ENCODE data around the gene MEAK7.
A peak's percentile ranks its signal among the peaks of the same experiment; 100 is the strongest.

The MEAK7 gene

DNA sequence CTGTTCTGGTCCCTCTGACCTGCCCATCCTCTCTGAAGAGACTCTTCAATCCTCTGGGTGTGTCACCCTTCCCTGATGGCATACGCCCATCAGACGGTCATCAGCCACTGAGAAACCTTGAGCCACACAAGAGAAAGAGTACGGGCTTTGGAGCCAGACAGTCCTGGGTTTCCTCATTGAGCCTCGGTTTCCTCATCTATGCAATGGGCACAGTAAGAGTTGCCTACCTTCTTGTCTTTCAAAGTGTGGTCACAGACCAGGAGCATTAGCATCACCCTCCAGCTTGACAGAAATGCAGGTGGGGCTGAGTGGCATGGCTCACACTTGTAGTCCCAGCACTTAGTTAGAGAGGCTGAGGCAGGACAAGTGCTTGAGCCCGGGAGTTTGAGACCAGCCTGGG is 26.1 kb upstream of the MEAK7 start:
- DNase-seq: no peak
- H3K4me2 ChIP-seq (ENCODE audit: low read length): no peak overlapping the region
- no peak overlapping the region for H2BK5ac ChIP-seq (ENCODE audit: low read length)
- H3K9ac ChIP-seq (ENCODE audit: low read length): no peak overlapping the region
- no peak overlapping the region for H3K56ac ChIP-seq (ENCODE audit: low read length)
- no peaks in the 10 kb centered on the region for H3K79me1 ChIP-seq (ENCODE audit: low read length)
- no peaks in the 10 kb centered on the region for H3K36me3 ChIP-seq (ENCODE audit: control insufficient read depth, insufficient read depth, low read length)
- H3K4ac ChIP-seq (ENCODE audit: low read depth, low read length): no peak overlapping the region
- H3K79me2 ChIP-seq (ENCODE audit: control insufficient read depth, insufficient read depth, low read length): no peaks in the 10 kb centered on the region
- H3K4me1 ChIP-seq (ENCODE audit: control insufficient read depth, low read depth, low read length): peaks cover 7% of the 10 kb centered on the region
- no peak overlapping the region for H3K18ac ChIP-seq (ENCODE audit: low read length)
- WGBS (ENCODE audit: extremely low coverage, insufficient coverage, low lambda C conversion rate): no CpG with 5 or more reads among the region's 5 CpGs
- no peak overlapping the region for H4K8ac ChIP-seq (ENCODE audit: low read depth, low read length)
- no peak overlapping the region for H3K27ac ChIP-seq (ENCODE audit: low read depth, low read length)
- H3K4me3 ChIP-seq (ENCODE audit: low read length): no peak overlapping the region
- H3K23ac ChIP-seq (ENCODE audit: low read length): no peak overlapping the region
- no peak overlapping the region for H2BK15ac ChIP-seq (replicated peaks; ENCODE audit: low read depth)
- H2BK120ac ChIP-seq (ENCODE audit: low read depth, low read length): no peak overlapping the region
- H2AK5ac ChIP-seq (ENCODE audit: low read length): no peak overlapping the region
- H3K27me3 ChIP-seq (ENCODE audit: insufficient read depth, low read length, poor library complexity): no peaks in the 10 kb centered on the region
- H4K5ac ChIP-seq (ENCODE audit: low read length): no peak overlapping the region

DNA sequence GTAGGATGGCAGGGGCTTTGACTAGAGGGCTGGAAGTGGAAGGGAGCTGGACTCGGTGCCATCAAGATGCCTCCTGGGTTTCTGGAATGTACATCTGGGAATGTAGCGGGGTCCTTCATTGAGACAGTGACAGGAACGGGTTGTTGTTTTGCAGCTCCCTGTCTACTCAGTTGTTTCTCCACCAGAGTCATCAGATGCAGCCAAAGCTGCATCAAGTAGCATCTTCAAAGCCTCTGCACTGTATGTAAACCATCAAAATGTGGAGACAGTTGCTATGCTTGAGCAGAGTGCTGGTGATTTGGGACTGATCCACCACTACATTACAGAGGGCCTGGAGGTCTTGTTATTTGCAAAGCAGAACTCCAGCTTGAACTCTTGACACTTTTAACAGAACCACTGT is 25.1 kb upstream of the MEAK7 start:
- no peak overlapping the region for H3K18ac ChIP-seq (ENCODE audit: low read length)
- H2AK5ac ChIP-seq (ENCODE audit: low read length): no peak overlapping the region
- no peak overlapping the region for H3K4ac ChIP-seq (ENCODE audit: low read depth, low read length)
- H3K9ac ChIP-seq (ENCODE audit: low read length): no peak overlapping the region
- no peak overlapping the region for H2BK15ac ChIP-seq (replicated peaks; ENCODE audit: low read depth)
- no peak overlapping the region for H3K56ac ChIP-seq (ENCODE audit: low read length)
- H3K79me1 ChIP-seq (ENCODE audit: low read length): no peaks in the 10 kb centered on the region
- H3K4me1 ChIP-seq (ENCODE audit: control insufficient read depth, low read depth, low read length): peaks cover 7% of the 10 kb centered on the region
- H4K8ac ChIP-seq (ENCODE audit: low read depth, low read length): no peak overlapping the region
- no CpG with 5 or more reads among the region's 3 CpGs for WGBS (ENCODE audit: extremely low coverage, insufficient coverage, low lambda C conversion rate)
- H3K4me3 ChIP-seq (ENCODE audit: low read length): no peak overlapping the region
- H2BK5ac ChIP-seq (ENCODE audit: low read length): no peak overlapping the region
- H4K5ac ChIP-seq (ENCODE audit: low read length): no peak overlapping the region
- DNase-seq: no peak
- no peaks in the 10 kb centered on the region for H3K27me3 ChIP-seq (ENCODE audit: insufficient read depth, low read length, poor library complexity)
- no peaks in the 10 kb centered on the region for H3K36me3 ChIP-seq (ENCODE audit: control insufficient read depth, insufficient read depth, low read length)
- H3K23ac ChIP-seq (ENCODE audit: low read length): no peak overlapping the region
- H3K79me2 ChIP-seq (ENCODE audit: control insufficient read depth, insufficient read depth, low read length): no peaks in the 10 kb centered on the region
- H3K27ac ChIP-seq (ENCODE audit: low read depth, low read length): no peak overlapping the region
- no peak overlapping the region for H3K4me2 ChIP-seq (ENCODE audit: low read length)
- no peak overlapping the region for H2BK120ac ChIP-seq (ENCODE audit: low read depth, low read length)

DNA sequence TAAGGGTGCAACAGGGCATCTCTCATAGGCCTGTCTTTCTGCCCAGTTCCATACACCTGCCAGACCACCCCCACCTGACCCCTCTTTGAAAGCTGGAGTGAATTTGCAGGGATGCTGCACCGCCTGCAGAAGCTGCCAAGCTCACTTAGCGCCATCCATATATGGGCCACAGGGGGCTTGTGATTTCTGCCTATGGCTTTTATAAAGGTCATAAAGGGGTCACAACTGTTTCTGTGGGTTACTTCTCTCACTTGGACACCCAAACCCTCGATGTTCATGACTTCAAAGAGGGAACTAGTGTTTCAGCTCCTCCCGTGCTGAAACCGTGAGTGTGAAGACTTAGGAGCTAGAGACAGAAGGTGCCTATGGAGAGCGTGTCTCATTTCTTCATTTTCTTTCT is 23.9 kb upstream of the MEAK7 start:
- no peak overlapping the region for H3K56ac ChIP-seq (ENCODE audit: low read length)
- H2BK15ac ChIP-seq (replicated peaks; ENCODE audit: low read depth): no peak overlapping the region
- H3K27ac ChIP-seq (ENCODE audit: low read depth, low read length): no peak overlapping the region
- H3K23ac ChIP-seq (ENCODE audit: low read length): no peak overlapping the region
- no peak overlapping the region for H3K18ac ChIP-seq (ENCODE audit: low read length)
- no peak overlapping the region for H3K9ac ChIP-seq (ENCODE audit: low read length)
- H3K36me3 ChIP-seq (ENCODE audit: control insufficient read depth, insufficient read depth, low read length): no peaks in the 10 kb centered on the region
- no peak overlapping the region for H4K8ac ChIP-seq (ENCODE audit: low read depth, low read length)
- no peak overlapping the region for H3K4me3 ChIP-seq (ENCODE audit: low read length)
- no peak overlapping the region for H3K4me2 ChIP-seq (ENCODE audit: low read length)
- H2BK120ac ChIP-seq (ENCODE audit: low read depth, low read length): no peak overlapping the region
- H2AK5ac ChIP-seq (ENCODE audit: low read length): no peak overlapping the region
- no peaks in the 10 kb centered on the region for H3K27me3 ChIP-seq (ENCODE audit: insufficient read depth, low read length, poor library complexity)
- peaks cover 7% of the 10 kb centered on the region for H3K4me1 ChIP-seq (ENCODE audit: control insufficient read depth, low read depth, low read length)
- no peak for DNase-seq
- WGBS (ENCODE audit: extremely low coverage, insufficient coverage, low lambda C conversion rate): no CpG with 5 or more reads among the region's 6 CpGs
- H3K4ac ChIP-seq (ENCODE audit: low read depth, low read length): no peak overlapping the region
- no peaks in the 10 kb centered on the region for H3K79me2 ChIP-seq (ENCODE audit: control insufficient read depth, insufficient read depth, low read length)
- H2BK5ac ChIP-seq (ENCODE audit: low read length): no peak overlapping the region
- no peak overlapping the region for H4K5ac ChIP-seq (ENCODE audit: low read length)
- no peaks in the 10 kb centered on the region for H3K79me1 ChIP-seq (ENCODE audit: low read length)

DNA sequence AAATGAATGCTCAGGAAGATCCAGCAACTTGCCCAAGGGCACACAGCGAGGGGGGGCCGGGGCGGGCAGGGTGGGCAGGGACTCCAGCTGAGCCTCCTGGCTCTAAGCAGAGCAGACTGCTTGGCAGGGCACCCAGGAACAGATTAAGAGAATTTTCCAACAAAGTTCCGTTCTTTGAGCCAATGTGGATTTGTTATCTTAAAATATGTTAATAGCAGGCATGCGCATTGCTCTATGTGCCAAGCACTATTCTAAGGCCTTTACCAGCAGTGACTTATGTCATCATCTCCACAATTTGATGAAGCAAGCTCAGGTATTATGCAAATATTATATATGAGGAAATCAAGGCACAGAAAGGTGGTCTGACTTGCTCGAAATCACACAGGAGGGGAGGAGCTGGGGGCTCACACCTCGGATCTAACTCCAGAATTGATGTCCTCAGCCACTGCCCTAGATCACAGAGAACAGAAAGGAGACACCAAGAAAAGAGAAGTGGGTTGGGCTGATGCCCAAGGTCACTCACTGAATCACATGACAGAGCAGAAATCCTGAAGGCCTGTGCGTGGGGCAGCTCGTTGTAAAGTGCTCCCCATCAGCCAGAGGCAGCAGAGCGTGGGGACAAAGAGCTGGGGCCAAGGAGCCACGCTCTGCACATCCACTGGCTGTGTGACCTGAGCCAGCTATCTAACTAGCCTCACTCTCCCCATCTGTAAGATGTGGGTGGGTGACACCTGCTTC is 23.2 kb upstream of the MEAK7 start:
- Histone ChIP-seq H2BK120ac (ENCODE audit: low read depth, low read length) (no peak overlapping the region), H3K79me2 (ENCODE audit: control insufficient read depth, insufficient read depth, low read length) (no peaks in the 10 kb centered on the region), H3K27ac (ENCODE audit: low read depth, low read length) (no peak overlapping the region), H2BK5ac (ENCODE audit: low read length) (no peak overlapping the region), H3K4ac (ENCODE audit: low read depth, low read length) (no peak overlapping the region), H3K23ac (ENCODE audit: low read length) (no peak overlapping the region), H3K4me3 (ENCODE audit: low read length) (no peak overlapping the region), H3K4me2 (ENCODE audit: low read length) (no peak overlapping the region), H3K4me1 (ENCODE audit: control insufficient read depth, low read depth, low read length) (peaks cover 4% of the 10 kb centered on the region), H4K5ac (ENCODE audit: low read length) (no peak overlapping the region), H3K18ac (ENCODE audit: low read length) (no peak overlapping the region), H2AK5ac (ENCODE audit: low read length) (no peak overlapping the region), H2BK15ac (replicated peaks; ENCODE audit: low read depth) (no peak overlapping the region), H3K27me3 (ENCODE audit: insufficient read depth, low read length, poor library complexity) (no peaks in the 10 kb centered on the region), H3K36me3 (ENCODE audit: control insufficient read depth, insufficient read depth, low read length) (no peaks in the 10 kb centered on the region), H3K79me1 (ENCODE audit: low read length) (no peaks in the 10 kb centered on the region), H3K56ac (ENCODE audit: low read length) (no peak overlapping the region), H3K9ac (ENCODE audit: low read length) (no peak overlapping the region), H4K8ac (ENCODE audit: low read depth, low read length) (no peak overlapping the region)
- no CpG with 5 or more reads among the region's 11 CpGs for WGBS (ENCODE audit: extremely low coverage, insufficient coverage, low lambda C conversion rate)
- no peak for DNase-seq

DNA sequence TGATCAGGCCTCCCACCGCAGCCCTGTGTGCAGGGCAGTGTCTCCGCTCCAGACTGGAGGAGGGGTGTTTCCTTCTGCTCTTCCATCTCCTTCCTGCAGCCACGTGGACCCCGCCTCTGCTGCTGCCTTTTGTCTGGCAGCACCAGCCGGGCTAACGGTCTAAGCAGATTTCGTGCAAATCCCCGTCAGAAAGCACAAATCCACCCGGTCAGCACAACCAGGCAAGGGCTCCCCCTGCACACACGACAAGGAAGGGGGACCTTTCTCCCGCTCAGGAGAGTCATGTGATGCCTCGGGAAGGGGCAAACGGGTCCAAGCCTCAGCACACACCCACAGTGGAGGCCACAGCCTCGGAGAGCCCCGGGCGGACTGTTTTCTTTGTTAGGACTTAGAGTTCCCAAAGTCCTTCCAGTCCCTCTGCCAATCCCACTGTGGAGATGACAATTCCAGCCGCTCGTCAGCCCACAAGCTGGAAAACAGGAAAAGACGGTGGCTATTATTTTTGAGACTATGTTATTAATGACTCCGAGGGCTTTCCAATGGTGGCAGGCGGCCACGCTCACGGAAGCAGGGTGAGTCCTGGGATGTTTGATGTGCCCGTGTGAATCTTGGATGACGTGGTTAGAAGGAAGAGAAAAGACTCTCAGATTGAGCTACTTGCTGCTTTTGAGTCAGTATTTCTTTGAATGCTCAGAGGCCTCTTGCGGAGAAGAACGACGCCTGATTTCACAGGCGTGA is 22.5 kb upstream of the MEAK7 start:
- WGBS (ENCODE audit: extremely low coverage, insufficient coverage, low lambda C conversion rate): no CpG with 5 or more reads among the region's 29 CpGs

More for the DNA sequence above, 22.5 kb upstream of the MEAK7 start:
- Histone ChIP-seq H3K4me3 (ENCODE audit: low read length) (no peak overlapping the region), H3K79me2 (ENCODE audit: control insufficient read depth, insufficient read depth, low read length) (no peaks in the 10 kb centered on the region), H4K8ac (ENCODE audit: low read depth, low read length) (no peak overlapping the region), H3K27ac (ENCODE audit: low read depth, low read length) (no peak overlapping the region), H2AK5ac (ENCODE audit: low read length) (no peak overlapping the region), H2BK5ac (ENCODE audit: low read length) (no peak overlapping the region), H3K27me3 (ENCODE audit: insufficient read depth, low read length, poor library complexity) (no peaks in the 10 kb centered on the region), H2BK15ac (replicated peaks; ENCODE audit: low read depth) (no peak overlapping the region), H4K5ac (ENCODE audit: low read length) (no peak overlapping the region), H2BK120ac (ENCODE audit: low read depth, low read length) (no peak overlapping the region), H3K4me1 (ENCODE audit: control insufficient read depth, low read depth, low read length) (peaks cover 1% of the 10 kb centered on the region), H3K79me1 (ENCODE audit: low read length) (no peaks in the 10 kb centered on the region), H3K36me3 (ENCODE audit: control insufficient read depth, insufficient read depth, low read length) (no peaks in the 10 kb centered on the region), H3K56ac (ENCODE audit: low read length) (peak overlapping the region; percentile 40), H3K4ac (ENCODE audit: low read depth, low read length) (peak overlapping the region; percentile 24), H3K4me2 (ENCODE audit: low read length) (no peak overlapping the region), H3K9ac (ENCODE audit: low read length) (no peak overlapping the region), H3K18ac (ENCODE audit: low read length) (peak overlapping the region; percentile 2), H3K23ac (ENCODE audit: low read length) (no peak overlapping the region)
- no peak for DNase-seq
